Adrenal gland (tissue), 12 donors: ENCODE measurements around the gene TMEM221. TPM values are rescaled to one million over a fixed set of nuclear protein-coding genes. Genes with fewer than 3 reads are reported as not detected.

ENCODE experiments used
- DNase-seq, 7 donors: peaks; one replicate each; pipeline ENCODE4 v3.0.0-alpha.2; 2019 to 2020
- H3K27ac ChIP-seq, 5 donors: fragments of 200-600 bp; sonication (generic) in 4 of 5; 1 replicate in 3 of 5; 2 replicates in 2 of 5; pipeline versions ENCODE4 v1.5.1 to v1.8.0; 2016 to 2020; ENCODE audit warnings: mild to moderate bottlenecking in 1 of 5
- H3K27me3 ChIP-seq: fragments of 200-600 bp; 2 replicates; pipeline ENCODE4 v1.8.0; 2021
- H3K36me3 ChIP-seq, 2 donors: fragments of 200-600 bp; replicated peaks in 1 of 2; 1 replicate in 1 of 2; 2 replicates in 1 of 2; pipeline versions ENCODE4 v1.5.1 to v1.8.0; 2018 to 2022
- H3K4me1 ChIP-seq, 2 donors: fragments of 200-600 bp; replicated peaks in 1 of 2; 1 replicate in 1 of 2; 2 replicates in 1 of 2; pipeline versions ENCODE4 v1.5.1 to v1.8.0; 2018 to 2021
- H3K4me3 ChIP-seq, 4 donors: fragments of 200-600 bp; sonication (generic) in 3 of 4; one replicate each; pipeline ENCODE4 v1.5.1; 2016 to 2018
- H3K9me3 ChIP-seq, 3 donors: fragments of 200-600 bp; sonication (generic) in 1 of 3; replicated peaks in 1 of 3; 1 replicate in 2 of 3; 2 replicates in 1 of 3; pipeline versions ENCODE4 v1.5.1 to v1.8.0; 2016 to 2021
- CTCF ChIP-seq, 6 experiments: fragments of 450-650 bp in 4 of 6; fragments of 200-600 bp in 2 of 6; sonication (generic) in 1 of 6; IDR thresholded peaks; 1 replicate in 5 of 6; 2 replicates in 1 of 6; pipeline versions ENCODE4 v1.5.1 to v1.8.0; 2016 to 2021; ENCODE audit warnings: antibody characterized with exemption in 6 of 6, mild to moderate bottlenecking in 2 of 6, moderate library complexity in 1 of 6
- POLR2A ChIP-seq, 2 donors: fragments of 450-650 bp; IDR thresholded peaks; one replicate each; pipeline ENCODE4 v1.6.1; 2017; ENCODE audit warnings: antibody characterized with exemption in 2 of 2, mild to moderate bottlenecking in 2 of 2, moderate library complexity in 1 of 2
- WGBS, 4 donors: extraction: QIAGEN DNeasy Blood & Tissue Kit in 2 of 4; methylation state at CpG; one replicate each; pipeline versions ENCODE4 v1.1.5 to v1.1.7; 2013 to 2017; 5-methylcytosine and 5-hydroxymethylcytosine counted together
- intact Hi-C, 2 donors: fragments of 100-400 bp; cut with DNase I; formaldehyde crosslinking; loops; one replicate each; pipeline versions ENCODE4 v1.14.1 to v1.15.0; 2022 to 2023
- polyA plus RNA-seq, 3 donors: library from polyadenylated mRNA; stranded (reverse); fragments of 200-250 nt in 2 of 3; fragments of 350-450 nt in 1 of 3; fragmentation: Illumina TruSeq in 1 of 3; extraction: RNeasy Lipid Tissue Mini Kit (QIAGEN cat#74804) in 1 of 3; gene quantifications; one replicate each; pipeline ENCODE4 v1.2.3, GENCODE V29; 2013 to 2014
- total RNA-seq, 9 donors: library from RNA; depleted of rRNA in 4 of 9; stranded (reverse); fragments of >200 nt in 4 of 9; fragments of 120-200 nt in 1 of 9; fragmentation: NEBNext Ultra II Directional in 1 of 9; extraction: Animal tissue kit (Norgen Biotek cat#: 25700) in 1 of 9; gene quantifications; one replicate each; pipeline versions ENCODE4 v1.1.0 to v1.2.4, GENCODE V29; 2013 to 2023
- donor health status: healthy with polysubstance abuse.
- donor health status: Bipolar disorder and iron deficiency.
- donor health status: DM: yes; HTN: yes; CAD: no.
- donor health status: DM: no; HTN: no; CAD: no.
- donor health status: DM: no; HTN: no; CAD: no.
- donor health status: DM: yes; HTN: yes; CAD: no.

Gene TMEM221
- total and polyA plus RNA-seq, 12 donors: 0.22 to 8.7 (median 3.6) TPM

- H3K27me3 ChIP-seq: no peaks in the 10 kb centered on the region
- intact Hi-C loops: no loop called here
- H3K9me3 ChIP-seq: no peaks in the 10 kb centered on the region
- H3K36me3 ChIP-seq: peaks cover 0 to 33% of the 10 kb centered on the region in 2 donors
- 10 to 40% (median 26%) methylated on average over 4 to 6 of the region's 6 CpGs for whole genome bisulfite sequencing, 4 donors
- TF ChIP-seq POLR2A (IDR thresholded peaks at IDR 0.05): no peak
- no peak for TF ChIP-seq CTCF (IDR thresholded peaks at IDR 0.05)
- peak overlapping the region; percentile 77 to 93 (median 86) for H3K27ac ChIP-seq
- peak overlapping the region in 2 of 4 donors; percentile 29 to 72 for H3K4me3 ChIP-seq
- DNase-seq: peak in 6 of 7 donors; percentile 63 to 82 (median 68)
- H3K4me1 ChIP-seq: peaks cover 37 to 42% of the 10 kb centered on the region in 2 donors
Observed at GRCh38 chr19:17404015-17404414, 44.5 kb downstream of the TMEM221 start.

- 37 to 60% (median 43%) methylated on average over 15 to 35 of the region's 36 CpGs for WGBS, 4 donors
- TF ChIP-seq POLR2A (IDR thresholded peaks at IDR 0.05) (peak in 1 of 2 donors; percentile 51), CTCF (IDR thresholded peaks at IDR 0.05) (no peak)
- Histone ChIP-seq H3K4me3 (peak overlapping the region in 2 of 4 donors; percentile 29 to 72), H3K36me3 (peaks cover 0 to 37% of the 10 kb centered on the region in 2 donors), H3K9me3 (no peaks in the 10 kb centered on the region), H3K4me1 (peaks cover 33 to 42% of the 10 kb centered on the region in 2 donors), H3K27ac (peak overlapping the region in 4 of 5 donors; percentile 83 to 93 (median 88)), H3K27me3 (no peaks in the 10 kb centered on the region)
- DNase-seq: peak; percentile 67 to 80 (median 75)
- intact Hi-C loops: no loop called here
Observed at GRCh38 chr19:17402982-17403855, 45.2 kb downstream of the TMEM221 start.

GRCh38 chr19:17401628-17402027, 46.8 kb downstream of the TMEM221 start:
- H3K4me3 ChIP-seq: no peak overlapping the region
- no peaks in the 10 kb centered on the region for H3K9me3 ChIP-seq
- DNase-seq: no peak
- peaks cover 0 to 45% of the 10 kb centered on the region in 2 donors for H3K36me3 ChIP-seq
- intact Hi-C loops: no loop called here
- peaks cover 18 to 36% of the 10 kb centered on the region in 2 donors for H3K4me1 ChIP-seq
- peak overlapping the region in 1 of 5 donors; percentile 11 for H3K27ac ChIP-seq
- WGBS, 4 donors: 70 to 86% (median 78%) methylated on average over 6 of the region's 6 CpGs
- no peaks in the 10 kb centered on the region for H3K27me3 ChIP-seq
- no peak for TF ChIP-seq POLR2A (IDR thresholded peaks at IDR 0.05)
- no peak for TF ChIP-seq CTCF (IDR thresholded peaks at IDR 0.05)

GRCh38 chr19:17398902-17399527, 49.5 kb downstream of the TMEM221 start:
- DNase-seq: no peak
- Histone ChIP-seq H3K27ac (no peak overlapping the region), H3K9me3 (no peaks in the 10 kb centered on the region), H3K36me3 (peaks cover 0 to 45% of the 10 kb centered on the region in 2 donors), H3K27me3 (no peaks in the 10 kb centered on the region), H3K4me1 (peaks cover 11 to 14% of the 10 kb centered on the region in 2 donors), H3K4me3 (no peak overlapping the region)
- 54 to 67% (median 61%) methylated on average over 8 of the region's 8 CpGs for WGBS, 4 donors
- no peak for TF ChIP-seq CTCF (IDR thresholded peaks at IDR 0.05)
- TF ChIP-seq POLR2A (IDR thresholded peaks at IDR 0.05): no peak
- intact Hi-C loops: no loop called here
